ENCODE measurements around the gene CDH19. TPM values are rescaled to one million over a fixed set of nuclear protein-coding genes. Genes with fewer than 3 reads are reported as not detected.

Gene CDH19
- polyA plus RNA-seq, 1 donor from 2014 or later, result not detected

DNA sequence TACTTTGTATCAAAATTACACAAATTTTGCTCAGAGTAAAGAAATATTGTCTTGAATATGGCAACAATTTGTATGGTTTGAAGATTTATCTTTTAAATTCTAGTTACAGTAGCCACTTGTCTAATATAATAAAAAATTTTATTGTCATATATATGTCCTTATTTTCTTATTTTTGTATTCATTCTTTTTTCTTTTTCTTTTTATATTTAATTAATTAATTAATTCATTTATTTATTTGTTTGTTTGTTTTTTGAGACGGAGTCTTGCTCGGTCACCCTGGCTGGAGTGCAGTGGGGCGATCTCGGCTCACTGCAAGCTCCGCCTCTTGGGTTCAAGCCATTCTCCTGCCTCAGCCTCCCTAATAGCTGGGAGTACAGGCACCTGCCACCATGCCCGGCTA lies 3.7 kb upstream of the CDH19 start:
- H3K4me1 Mint-ChIP-seq, result no peaks in the 10 kb centered on the region
- no peak overlapping the region for H3K27ac Mint-ChIP-seq
- H3K9me3 Mint-ChIP-seq, result peaks cover 2 to 7% (median 3%) of the 10 kb centered on the region in 3 donors
- H3K4me3 Mint-ChIP-seq, result no peak overlapping the region
- H3K36me3 Mint-ChIP-seq, result no peaks in the 10 kb centered on the region
- no peaks in the 10 kb centered on the region for H3K27me3 Mint-ChIP-seq

DNA sequence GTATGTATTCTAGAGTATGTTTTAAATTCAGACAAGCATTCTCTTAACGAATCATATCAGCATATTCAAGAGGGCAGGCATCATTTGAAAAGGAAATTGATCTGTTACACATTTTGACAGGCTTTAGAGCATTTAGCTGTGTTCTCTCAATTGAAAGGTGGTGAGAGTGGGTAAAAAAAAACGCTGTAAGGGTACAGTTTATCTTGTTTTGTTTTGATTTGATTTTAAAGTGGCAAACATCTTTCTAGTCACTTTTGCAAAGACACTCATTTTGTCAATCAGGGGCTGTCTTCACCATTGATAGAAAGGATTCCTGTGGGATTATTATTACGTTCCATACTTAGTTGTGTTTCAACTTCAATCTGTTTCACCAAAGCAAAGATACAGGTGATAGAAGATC lies 2.2 kb downstream of the CDH19 start:
- Mint-ChIP-seq H3K27me3 (no peaks in the 10 kb centered on the region), H3K27ac (no peak overlapping the region), H3K36me3 (no peaks in the 10 kb centered on the region), H3K4me1 (no peaks in the 10 kb centered on the region), H3K4me3 (no peak overlapping the region), H3K9me3 (peaks cover 2 to 13% (median 4%) of the 10 kb centered on the region in 3 donors)

DNA sequence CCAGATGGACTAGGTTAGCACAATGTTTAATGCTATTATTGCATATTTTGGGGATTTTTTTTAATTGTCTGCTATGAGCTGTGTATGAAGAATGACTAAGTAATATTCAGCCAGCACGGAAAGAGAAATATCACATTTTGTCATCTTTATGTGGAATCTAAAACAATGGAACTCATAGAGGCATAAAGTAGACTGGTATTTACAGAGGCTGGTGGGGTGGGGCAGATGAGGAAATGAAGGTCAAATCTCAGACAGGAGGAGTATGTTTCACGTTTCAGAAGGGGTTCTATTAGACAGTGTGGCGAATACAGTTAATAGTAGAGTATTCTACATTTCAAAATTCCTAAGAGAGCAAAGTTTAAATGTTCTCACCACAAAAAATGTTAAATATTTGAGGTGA lies 4.7 kb downstream of the CDH19 start:
- Mint-ChIP-seq H3K9me3 (peaks cover 0 to 20% (median 2%) of the 10 kb centered on the region in 3 donors), H3K27ac (no peak overlapping the region), H3K4me1 (no peaks in the 10 kb centered on the region), H3K27me3 (no peaks in the 10 kb centered on the region), H3K36me3 (no peaks in the 10 kb centered on the region), H3K4me3 (no peak overlapping the region)

DNA sequence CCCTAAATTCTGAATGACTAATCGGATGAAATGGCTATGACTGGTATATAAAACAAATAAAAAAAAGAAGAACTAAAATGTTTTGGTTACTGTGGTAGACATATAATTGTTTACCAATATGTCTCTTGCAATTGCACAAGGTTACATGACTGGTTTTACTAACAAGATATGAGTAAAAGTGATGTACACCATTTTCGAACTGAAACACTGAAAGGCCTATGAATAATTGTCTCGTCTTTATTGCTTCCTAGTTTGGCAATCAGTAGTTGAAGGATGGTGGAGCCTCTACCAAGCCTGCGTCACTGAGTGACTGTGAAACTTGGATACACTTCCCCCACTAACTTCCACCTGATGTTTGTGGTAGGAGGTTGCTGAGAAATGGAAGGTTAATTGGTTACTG lies 16.5 kb downstream of the CDH19 start:
- peaks cover 0 to 3% (median 0%) of the 10 kb centered on the region in 3 donors for H3K9me3 Mint-ChIP-seq
- no peaks in the 10 kb centered on the region for H3K4me1 Mint-ChIP-seq
- no peak overlapping the region for H3K4me3 Mint-ChIP-seq
- no peaks in the 10 kb centered on the region for H3K36me3 Mint-ChIP-seq
- no peak overlapping the region for H3K27ac Mint-ChIP-seq
- H3K27me3 Mint-ChIP-seq, result no peaks in the 10 kb centered on the region

DNA sequence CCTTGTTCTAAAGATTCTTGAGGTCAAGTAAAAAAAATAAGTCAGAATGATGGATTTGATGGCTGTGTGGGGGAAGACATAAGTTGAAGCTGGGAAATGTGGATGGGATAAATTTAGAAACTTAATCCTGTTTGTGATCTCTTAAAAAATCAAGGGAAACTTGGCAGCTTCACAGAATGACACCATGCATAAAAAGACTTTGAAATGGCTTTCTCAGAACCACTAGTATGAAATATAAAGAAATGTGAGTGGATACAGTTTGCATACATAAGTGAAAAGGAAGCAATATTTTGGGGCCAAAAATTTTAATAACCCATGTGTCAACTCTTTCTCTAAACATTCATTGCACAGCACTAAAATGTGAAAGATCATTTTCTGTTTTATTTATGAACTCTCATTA lies 21.7 kb downstream of the CDH19 start:
- Mint-ChIP-seq H3K27me3 (no peaks in the 10 kb centered on the region), H3K4me1 (no peaks in the 10 kb centered on the region), H3K9me3 (no peaks in the 10 kb centered on the region), H3K4me3 (no peak overlapping the region), H3K27ac (no peak overlapping the region), H3K36me3 (no peaks in the 10 kb centered on the region)

DNA sequence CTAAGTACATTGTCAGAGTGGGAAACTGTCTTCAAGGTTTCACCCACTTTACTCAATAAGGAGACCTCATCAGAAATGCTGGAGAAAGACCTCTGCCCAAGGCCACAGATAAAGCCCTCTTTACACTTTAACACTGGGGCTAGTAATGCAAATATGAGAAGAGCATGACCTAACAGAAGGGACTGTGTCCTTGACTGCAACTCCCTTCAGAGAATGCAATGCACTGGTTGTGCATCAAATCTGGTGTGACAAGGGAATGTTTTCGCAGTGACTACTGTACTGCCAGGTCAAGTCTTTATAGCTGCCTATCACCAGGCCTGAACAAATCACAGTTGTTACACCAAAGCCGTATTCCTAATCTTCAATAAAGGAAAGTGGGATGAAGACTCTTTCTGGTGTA lies 28.6 kb downstream of the CDH19 start:
- H3K4me1 Mint-ChIP-seq, result no peaks in the 10 kb centered on the region
- no peak overlapping the region for H3K27ac Mint-ChIP-seq
- no peaks in the 10 kb centered on the region for H3K9me3 Mint-ChIP-seq
- no peaks in the 10 kb centered on the region for H3K36me3 Mint-ChIP-seq
- H3K27me3 Mint-ChIP-seq, result no peaks in the 10 kb centered on the region
- no peak overlapping the region for H3K4me3 Mint-ChIP-seq

DNA sequence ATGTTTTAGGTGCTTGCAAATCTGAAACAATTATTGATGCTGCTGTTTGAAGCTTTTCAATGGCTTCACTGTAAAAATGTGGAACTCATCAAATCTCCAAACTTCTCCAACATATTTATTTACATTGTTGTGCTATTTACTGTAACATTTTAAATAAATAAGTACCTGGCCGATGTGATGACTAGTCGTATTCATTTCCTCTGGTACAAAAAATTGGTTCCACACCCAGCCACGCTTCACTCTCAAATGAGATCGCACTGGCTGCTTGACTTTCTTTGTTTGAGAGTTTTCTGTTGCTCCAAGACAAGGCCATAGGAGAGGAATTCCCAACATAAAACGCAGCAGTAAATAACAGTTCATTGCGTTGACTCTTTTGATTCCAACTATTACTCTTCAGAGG lies 32.0 kb downstream of the CDH19 start:
- H3K9me3 Mint-ChIP-seq, result no peaks in the 10 kb centered on the region
- H3K4me3 Mint-ChIP-seq, result no peak overlapping the region
- no peaks in the 10 kb centered on the region for H3K4me1 Mint-ChIP-seq
- H3K36me3 Mint-ChIP-seq, result no peaks in the 10 kb centered on the region
- no peaks in the 10 kb centered on the region for H3K27me3 Mint-ChIP-seq
- H3K27ac Mint-ChIP-seq, result no peak overlapping the region

DNA sequence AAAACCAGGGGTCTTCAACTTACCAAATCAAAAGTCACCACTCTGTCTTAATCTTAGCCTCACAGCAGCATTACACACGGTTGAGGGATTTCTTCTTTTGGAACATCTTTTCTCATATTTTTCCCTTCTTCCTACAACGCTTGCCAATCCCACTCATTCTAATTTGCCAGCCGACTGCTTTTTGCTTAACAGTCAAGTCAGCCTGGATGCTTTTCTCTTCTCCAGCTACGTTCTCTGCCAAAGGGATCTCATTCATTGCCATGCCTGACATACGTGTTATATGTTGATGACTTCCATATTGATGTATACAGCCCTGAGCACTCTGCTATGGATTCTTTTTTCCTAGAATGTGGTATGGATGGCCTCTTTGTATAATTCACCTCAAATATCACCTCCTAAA lies 37.3 kb downstream of the CDH19 start:
- H3K27me3 Mint-ChIP-seq, result no peaks in the 10 kb centered on the region
- H3K27ac Mint-ChIP-seq, result no peak overlapping the region
- no peak overlapping the region for H3K4me3 Mint-ChIP-seq
- H3K9me3 Mint-ChIP-seq, result no peaks in the 10 kb centered on the region
- H3K36me3 Mint-ChIP-seq, result no peaks in the 10 kb centered on the region
- no peaks in the 10 kb centered on the region for H3K4me1 Mint-ChIP-seq

DNA sequence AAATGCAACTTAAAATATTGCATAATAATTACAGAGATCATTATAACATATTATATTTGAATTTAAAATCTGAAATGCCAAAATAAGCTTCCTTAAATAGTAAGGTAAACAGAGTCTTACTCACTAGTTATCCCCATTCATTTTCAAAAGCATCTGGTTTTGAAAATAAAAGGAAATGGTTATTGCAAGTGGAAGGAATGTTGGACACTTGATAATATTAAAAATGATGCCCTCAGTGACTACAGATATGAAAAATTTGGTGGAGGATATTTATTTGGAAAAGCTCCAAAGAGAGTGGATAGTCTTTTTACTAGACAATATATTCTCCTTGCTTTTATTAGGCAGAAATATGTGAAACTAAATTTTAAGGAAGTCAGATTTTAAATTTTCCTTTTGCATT lies 39.7 kb downstream of the CDH19 start:
- Mint-ChIP-seq H3K27ac (no peak overlapping the region), H3K27me3 (no peaks in the 10 kb centered on the region)

DNA sequence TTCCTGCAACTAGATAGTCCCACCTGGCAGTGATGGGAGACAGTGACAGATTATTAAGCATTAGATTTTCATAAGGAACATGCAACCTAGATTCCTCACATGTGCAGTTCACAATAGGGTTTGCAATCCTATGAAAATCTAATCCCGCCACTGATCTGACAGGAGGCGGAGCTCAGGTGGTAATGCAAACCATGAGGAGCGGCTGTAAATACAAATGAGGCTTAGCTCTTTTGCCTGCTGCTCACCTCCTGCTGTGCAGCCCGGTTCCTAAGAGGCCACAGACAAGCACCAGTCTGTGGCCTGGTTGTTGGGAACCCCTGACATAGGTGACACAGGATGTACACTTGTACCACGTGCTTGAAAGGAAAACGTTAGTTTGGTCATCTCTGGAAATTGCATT lies 41.6 kb downstream of the CDH19 start:
- H3K27me3 Mint-ChIP-seq, result no peaks in the 10 kb centered on the region
- H3K9me3 Mint-ChIP-seq, result no peaks in the 10 kb centered on the region
- H3K4me1 Mint-ChIP-seq, result no peaks in the 10 kb centered on the region
- no peak overlapping the region for H3K4me3 Mint-ChIP-seq
- no peaks in the 10 kb centered on the region for H3K36me3 Mint-ChIP-seq
- H3K27ac Mint-ChIP-seq, result no peak overlapping the region

More for the DNA sequence above, 39.7 kb downstream of the CDH19 start:
- Mint-ChIP-seq H3K4me3 (no peak overlapping the region), H3K4me1 (no peaks in the 10 kb centered on the region), H3K9me3 (no peaks in the 10 kb centered on the region), H3K36me3 (no peaks in the 10 kb centered on the region)

DNA sequence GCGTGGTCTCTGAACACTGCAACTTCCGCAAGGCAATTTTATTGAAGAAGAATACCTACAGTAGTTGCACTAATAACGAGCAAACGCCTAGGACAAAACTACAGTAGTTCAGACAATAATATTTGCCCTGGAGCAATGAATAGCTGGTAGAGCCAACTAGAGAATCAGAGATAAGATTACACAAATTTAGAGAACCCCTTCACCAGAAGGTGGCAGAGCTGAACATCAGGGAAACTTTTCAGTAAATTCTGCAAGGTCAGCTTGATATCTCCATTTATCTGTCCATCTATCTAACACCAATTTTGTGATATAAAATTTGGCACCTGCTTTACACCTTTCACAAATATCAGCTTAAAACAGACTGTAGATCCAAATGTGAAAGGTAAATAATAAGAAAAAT lies 43.8 kb downstream of the CDH19 start:
- Mint-ChIP-seq H3K36me3 (no peaks in the 10 kb centered on the region), H3K27ac (no peak overlapping the region), H3K9me3 (no peaks in the 10 kb centered on the region), H3K4me3 (no peak overlapping the region), H3K27me3 (no peaks in the 10 kb centered on the region), H3K4me1 (no peaks in the 10 kb centered on the region)

DNA sequence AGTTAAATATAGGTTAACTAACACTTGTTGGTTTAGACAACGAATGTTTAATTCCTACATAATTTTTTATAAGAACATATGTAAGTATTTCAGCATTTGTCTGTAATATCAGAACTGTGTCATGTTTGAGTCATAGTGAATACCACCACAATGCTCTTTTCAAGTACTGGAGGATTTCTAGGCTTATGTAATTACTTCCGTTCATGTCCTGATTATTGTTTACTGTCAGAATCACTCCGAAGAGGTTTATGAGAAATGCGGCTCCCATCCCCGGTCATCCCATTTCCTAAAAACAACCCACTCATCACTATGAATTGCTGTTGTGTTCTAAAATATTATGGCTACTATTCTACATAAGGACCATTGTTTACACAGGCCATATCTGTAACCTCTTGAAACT lies 45.1 kb downstream of the CDH19 start:
- Mint-ChIP-seq H3K4me1 (no peaks in the 10 kb centered on the region), H3K9me3 (no peaks in the 10 kb centered on the region), H3K27ac (no peak overlapping the region)

DNA sequence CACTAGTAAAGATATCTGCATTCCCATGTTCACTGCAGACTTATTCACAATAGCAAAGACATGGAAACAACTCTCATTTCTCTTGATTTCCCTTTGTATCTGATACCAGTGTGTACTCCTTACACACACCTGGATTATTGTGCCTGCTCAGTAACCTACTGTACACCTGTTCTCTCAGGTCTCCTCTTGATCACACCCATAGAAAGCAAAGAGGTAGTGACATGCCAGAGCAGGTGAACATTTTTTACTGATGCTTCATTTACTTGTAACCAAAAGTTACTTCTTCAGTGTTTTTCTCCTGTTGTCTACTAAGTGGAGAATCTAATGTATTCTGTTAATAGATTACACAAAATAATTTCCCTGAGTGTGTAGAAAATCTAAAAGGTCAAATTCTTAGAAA lies 46.8 kb downstream of the CDH19 start:
- Mint-ChIP-seq H3K27me3 (no peaks in the 10 kb centered on the region), H3K36me3 (no peaks in the 10 kb centered on the region), H3K4me1 (no peaks in the 10 kb centered on the region), H3K27ac (no peak overlapping the region), H3K9me3 (no peaks in the 10 kb centered on the region), H3K4me3 (no peak overlapping the region)

More for the DNA sequence above, 45.1 kb downstream of the CDH19 start:
- H3K36me3 Mint-ChIP-seq, result no peaks in the 10 kb centered on the region
- no peaks in the 10 kb centered on the region for H3K27me3 Mint-ChIP-seq
- H3K4me3 Mint-ChIP-seq, result no peak overlapping the region

DNA sequence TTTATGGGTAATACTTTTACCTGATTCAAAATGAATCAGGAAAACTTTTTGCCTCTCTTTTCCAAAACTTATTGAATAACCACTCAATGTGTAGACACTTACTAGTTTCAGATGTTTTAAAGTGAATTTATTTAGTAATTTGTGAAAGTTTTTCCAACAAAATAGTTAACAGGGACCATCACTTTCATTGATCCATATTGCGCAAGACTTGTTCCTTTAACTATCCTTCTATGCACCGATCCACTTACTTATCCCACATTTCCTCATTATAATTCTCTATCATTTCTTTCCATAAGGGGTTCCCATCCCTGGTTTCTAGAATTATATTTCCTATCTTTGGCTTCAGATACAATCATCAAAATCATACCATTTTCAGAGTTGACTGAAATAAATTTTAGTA lies 48.3 kb downstream of the CDH19 start:
- H3K4me1 Mint-ChIP-seq, result no peaks in the 10 kb centered on the region
- H3K36me3 Mint-ChIP-seq, result no peaks in the 10 kb centered on the region
- no peaks in the 10 kb centered on the region for H3K27me3 Mint-ChIP-seq
- H3K4me3 Mint-ChIP-seq, result no peak overlapping the region
- no peaks in the 10 kb centered on the region for H3K9me3 Mint-ChIP-seq
- no peak overlapping the region for H3K27ac Mint-ChIP-seq

DNA sequence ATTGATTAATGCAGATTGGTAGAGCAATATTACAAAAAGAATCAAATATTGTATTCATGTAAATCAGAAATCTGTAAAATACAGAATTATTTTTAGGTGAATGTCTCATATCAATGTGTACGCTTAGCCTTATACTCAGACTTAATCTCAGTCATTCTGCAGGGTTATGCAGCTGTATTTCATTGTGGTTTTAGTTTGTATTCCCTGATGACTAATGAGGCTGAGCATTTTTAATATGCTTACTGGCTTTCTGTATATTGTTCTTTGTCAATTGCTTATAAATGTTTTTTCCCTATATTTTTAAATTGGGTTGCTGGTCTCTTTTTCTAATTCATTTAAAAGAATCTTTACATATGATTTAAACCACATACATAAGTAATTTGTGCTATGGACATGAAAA lies 50.1 kb downstream of the CDH19 start:
- no peaks in the 10 kb centered on the region for H3K27me3 Mint-ChIP-seq
- no peaks in the 10 kb centered on the region for H3K9me3 Mint-ChIP-seq
- no peaks in the 10 kb centered on the region for H3K4me1 Mint-ChIP-seq
- no peaks in the 10 kb centered on the region for H3K36me3 Mint-ChIP-seq
- no peak overlapping the region for H3K4me3 Mint-ChIP-seq
- H3K27ac Mint-ChIP-seq, result no peak overlapping the region

DNA sequence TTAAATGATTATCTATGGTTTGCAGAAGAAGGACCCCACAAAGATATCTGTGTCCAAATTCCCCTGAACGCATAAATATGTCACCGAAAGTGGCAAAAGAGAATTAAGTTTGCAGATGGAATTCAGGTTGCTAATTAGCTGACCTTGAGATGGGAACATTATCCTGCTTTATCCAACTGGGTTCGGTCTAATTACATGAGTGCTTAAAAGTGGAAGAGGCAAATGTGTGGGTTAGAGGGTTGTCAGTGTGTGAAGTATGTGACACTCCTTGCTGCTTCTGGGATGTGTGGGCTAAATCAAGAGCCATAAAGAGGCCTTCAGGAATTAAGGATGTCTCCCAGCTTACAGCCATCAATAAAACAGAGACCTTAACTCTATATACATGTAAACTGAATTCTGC lies 53.5 kb downstream of the CDH19 start:
- Mint-ChIP-seq H3K27ac (no peak overlapping the region), H3K9me3 (peaks cover 0 to 5% (median 3%) of the 10 kb centered on the region in 3 donors), H3K4me3 (no peak overlapping the region), H3K36me3 (no peaks in the 10 kb centered on the region), H3K27me3 (no peaks in the 10 kb centered on the region), H3K4me1 (no peaks in the 10 kb centered on the region)

DNA sequence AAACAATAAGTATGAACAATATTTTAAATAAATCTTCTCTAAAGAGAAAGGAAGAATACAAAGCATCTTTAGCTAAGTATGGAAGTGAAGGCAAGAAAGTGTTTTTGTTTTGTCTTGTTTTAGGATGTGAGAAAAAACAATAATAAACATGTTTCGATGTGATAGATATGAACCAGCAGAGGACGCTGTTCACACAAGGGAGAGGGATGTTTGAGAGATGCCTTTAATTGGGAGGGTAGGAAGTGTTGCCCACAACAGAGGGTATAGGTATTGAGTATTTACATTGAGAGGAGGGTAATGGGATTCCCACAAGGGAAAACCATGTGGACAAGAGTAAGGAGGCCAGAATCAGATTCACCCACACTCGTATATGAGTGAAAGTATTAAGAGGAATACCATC lies 55.1 kb downstream of the CDH19 start:
- H3K4me3 Mint-ChIP-seq, result no peak overlapping the region
- H3K36me3 Mint-ChIP-seq, result no peaks in the 10 kb centered on the region
- peaks cover 0 to 5% (median 3%) of the 10 kb centered on the region in 3 donors for H3K9me3 Mint-ChIP-seq
- no peaks in the 10 kb centered on the region for H3K4me1 Mint-ChIP-seq
- no peaks in the 10 kb centered on the region for H3K27me3 Mint-ChIP-seq
- H3K27ac Mint-ChIP-seq, result no peak overlapping the region

Measured in IgD-negative memory B cell (primary cell).